HepG2 (cell line): ENCODE results near the gene NOTCH4. TPM values are rescaled to one million over a fixed set of nuclear protein-coding genes. Genes with fewer than 3 reads are reported as not detected.
A peak's percentile ranks its signal among the peaks of the same experiment; 100 is the strongest.

Source experiments
- ATAC-seq: fragments of 200-7000 bp; cut with Tn5 transposase; 3 replicates; pipeline ENCODE4 v1.9.1; 2020; ENCODE audit warnings: mild to moderate bottlenecking, moderate library complexity
- BruUV-seq: library from RNA; stranded (reverse); fragments of 400-500 nt; replicated peaks from 2 replicates; lab custom pipeline; 2021; lab: Mats Ljungman, UMichigan
- CTCF ChIA-PET: fragments of 300-600 bp; formaldehyde crosslinking; extraction: SDS; loops from one replicate; lab custom pipeline; 2021; ENCODE audit warnings: low total read pairs, inconsistent platforms, low intra/inter-chr PET ratio; lab: Yijun Ruan, JAX
- POLR2A ChIA-PET: fragments of 350-600 bp; sonication (Branson Sonifier 250); formaldehyde crosslinking; loops from one replicate; lab custom pipeline; 2020; ENCODE audit warnings: antibody characterized with exemption, inconsistent platforms; lab: Yijun Ruan, JAX
- DNase-seq: peaks from one replicate; pipeline ENCODE4 v3.0.0-alpha.2; 2015; ENCODE audit warnings: low spot score
- FAIRE-seq: peaks from 3 replicates; lab custom pipeline; 2011; peaks lifted over from hg19 to GRCh38; lab: Jason Lieb, UNC
- H2AFZ ChIP-seq: one replicate; pipeline ENCODE4 v1.6.1; 2011; ENCODE audit warnings: low read length, inconsistent platforms
- H3K27ac ChIP-seq: fragments of 300-600 bp; 3 replicates; pipeline ENCODE4 v1.8.0; 2011; ENCODE audit warnings: mixed run types, mild to moderate bottlenecking, mixed read lengths, low read length, inconsistent platforms; ENCODE audit not compliant: insufficient read depth; ENCODE audit errors: extremely low read length
- H3K27me3 ChIP-seq, 2 experiments: fragments of 200-600 bp in 1 of 2; 2 replicates in 1 of 2; 3 replicates in 1 of 2; pipeline versions ENCODE4 v1.6.0 to v1.8.0; 2011; ENCODE audit warnings: low read length in 2 of 2, mild to moderate bottlenecking in 2 of 2, moderate library complexity in 2 of 2, inconsistent platforms in 1 of 2; ENCODE audit not compliant: insufficient read depth in 2 of 2, control insufficient read depth in 1 of 2
- H3K36me3 ChIP-seq, 2 experiments: fragments of 200-600 bp in 1 of 2; replicated peaks in 1 of 2; 2 replicates in 1 of 2; 3 replicates in 1 of 2; pipeline versions ENCODE4 v1.5.1 to v1.8.0; 2011; ENCODE audit warnings: low read length in 2 of 2, inconsistent platforms in 1 of 2; ENCODE audit not compliant: insufficient read depth in 2 of 2, control insufficient read depth in 1 of 2
- H3K4me1 ChIP-seq: 2 replicates; pipeline ENCODE4 v1.5.1; 2012; ENCODE audit warnings: low read length, inconsistent platforms; ENCODE audit not compliant: insufficient read depth
- H3K4me2 ChIP-seq: 2 replicates; pipeline ENCODE4 v1.6.0; 2011; ENCODE audit warnings: low read depth, low read length, inconsistent platforms
- H3K4me3 ChIP-seq, 3 experiments: fragments of 200-600 bp in 1 of 3; sonication (generic), shearing (Covaris generic) in 1 of 3; replicated peaks in 1 of 3; 2 replicates each; pipeline ENCODE4 v1.5.1; 2011 to 2016; ENCODE audit warnings: low read length in 3 of 3, inconsistent platforms in 2 of 3, low read depth in 2 of 3, mild to moderate bottlenecking in 2 of 3, control low read depth in 1 of 3, mixed read lengths in 1 of 3; ENCODE audit not compliant: insufficient read depth in 1 of 3
- H3K79me2 ChIP-seq: one replicate; pipeline ENCODE4 v1.6.1; 2011; ENCODE audit warnings: low read length, inconsistent platforms; ENCODE audit not compliant: insufficient read depth
- H3K9ac ChIP-seq: 2 replicates; pipeline ENCODE4 v1.6.0; 2011; ENCODE audit warnings: mild to moderate bottlenecking, low read depth, low read length, inconsistent platforms; ENCODE audit not compliant: insufficient read depth
- H3K9me3 ChIP-seq: 2 replicates; pipeline ENCODE4 v1.5.1; 2012; ENCODE audit warnings: mild to moderate bottlenecking, low read length
- H4K20me1 ChIP-seq: 2 replicates; pipeline ENCODE4 v1.6.0; 2011; ENCODE audit warnings: inconsistent platforms, mild to moderate bottlenecking, low read length, moderate library complexity; ENCODE audit not compliant: insufficient read depth
- MEIS2 ChIP-seq: sonication (generic); formaldehyde crosslinking; IDR thresholded peaks from 2 replicates; pipeline ENCODE4 v1.9.0; 2021; ENCODE audit warnings: mild to moderate bottlenecking, missing genetic modification reagents
- POLR2A ChIP-seq, 2 experiments: IDR thresholded peaks; 2 replicates each; pipeline ENCODE4 v1.6.1; 2011; ENCODE audit warnings: low read depth in 2 of 2, low read length in 2 of 2, mild to moderate bottlenecking in 1 of 2, moderate library complexity in 1 of 2; ENCODE audit not compliant: insufficient read depth in 1 of 2
- POLR2G ChIP-seq: fragments of 200-400 bp; formaldehyde crosslinking; IDR thresholded peaks from 2 replicates; pipeline ENCODE4 v1.6.1; 2018; ENCODE audit warnings: mild to moderate bottlenecking, low read depth, low read length, moderate library complexity
- TAF1 ChIP-seq: sonication (generic); formaldehyde crosslinking; IDR thresholded peaks from 2 replicates; pipeline ENCODE4 v1.4.0; 2020; ENCODE audit warnings: missing genetic modification reagents
- ZNF446 ChIP-seq: sonication (generic); formaldehyde crosslinking; IDR thresholded peaks from 2 replicates; pipeline ENCODE4 v1.5.0; 2020; ENCODE audit warnings: mild to moderate bottlenecking, missing genetic modification reagents
- WGBS: methylation state at CpG from one replicate; pipeline ENCODE4 v1.1.6; 2017; ENCODE audit warnings: low lambda C conversion rate; 5-methylcytosine and 5-hydroxymethylcytosine counted together
- in situ Hi-C: cut with HindIII; loops from 2 replicates; pipeline ENCODE4 v1.10.0; 2017; ENCODE audit warnings: low pct_unique_long_range_greater_than_20kb; ENCODE audit not compliant: extremely low pct_ligation_motif_present
- intact Hi-C: fragments of 100-400 bp; cut with micrococcal nuclease; formaldehyde crosslinking; loops from one replicate; pipeline ENCODE4 v1.10.0; 2022; ENCODE audit not compliant: unreplicated experiment
- polyA plus RNA-seq, 8 experiments: library from polyadenylated mRNA; depleted of rRNA in 3 of 8; stranded (reverse) in 7 of 8; unstranded in 1 of 8; fragments of >200 nt; fragmentation: Illumina TruSeq in 4 of 8; extraction: Trizol in 4 of 8; gene quantifications; 2 replicates each; pipeline versions ENCODE4 v1.2.1 to v1.2.3, GENCODE V29; 2011 to 2016; ENCODE audit warnings: low read depth in 4 of 8, missing spikeins in 1 of 8, mixed read lengths in 1 of 8; ENCODE audit not compliant: insufficient read depth in 1 of 8
- total RNA-seq, 5 experiments: library from RNA; depleted of rRNA; stranded (reverse); fragments of >200 nt; fragmentation: Illumina TruSeq; extraction: Trizol; gene quantifications; 2 replicates each; pipeline ENCODE4 v1.2.3, GENCODE V29; 2016; ENCODE audit warnings: low read depth in 1 of 5
- TF ChIP-seq, protein P1 (sequence below): sonication (generic); formaldehyde crosslinking; IDR thresholded peaks from 2 replicates; pipeline ENCODE4 v1.5.0; 2020; ENCODE audit warnings: missing genetic modification reagents, mild to moderate bottlenecking, borderline replicate concordance
- TF ChIP-seq, protein P2 (sequence below): sonication (generic); formaldehyde crosslinking; IDR thresholded peaks from 2 replicates; pipeline ENCODE4 v1.5.0; 2020; ENCODE audit warnings: mild to moderate bottlenecking, missing genetic modification reagents, moderate library complexity

Gene NOTCH4
- total and polyA plus RNA-seq, 2 of the 13 experiments (the other 11 are each of a cell fraction or from before 2014, with no cell fraction given), result 0.51 to 0.83 TPM

- peaks cover 15% of the 10 kb centered on the region for H3K4me1 ChIP-seq
- no peaks in the 10 kb centered on the region for H4K20me1 ChIP-seq
- H3K79me2 ChIP-seq, result peaks cover 20% of the 10 kb centered on the region
- no TSS peak for BruUV-seq
- ChIA-PET CTCF (no interaction called here), POLR2A (interaction anchor here (0.6 to 2.4 kb wide), 5 partner anchors 10 to 65 kb away, joined by 3 to 18 read pairs (median 4); partner anchors contain the start of genes ATF6B and GPSM3)
- H3K27ac ChIP-seq, result no peak overlapping the region
- H3K9ac ChIP-seq, result no peak overlapping the region
- no peaks in the 10 kb centered on the region for H3K27me3 ChIP-seq
- FAIRE-seq (no peak), ATAC-seq (no peak), DNase-seq (no peak)
- H3K9me3 ChIP-seq, result no peaks in the 10 kb centered on the region
- H2AFZ ChIP-seq, result no peak overlapping the region
- intact Hi-C loops (no loop called here), in situ Hi-C loops (no loop called here)
- WGBS, result 96% methylated on average over 3 of the region's 3 CpGs
- peaks cover 27 to 50% of the 10 kb centered on the region in 2 experiments for H3K36me3 ChIP-seq
- TF ChIP-seq, protein P1, sequence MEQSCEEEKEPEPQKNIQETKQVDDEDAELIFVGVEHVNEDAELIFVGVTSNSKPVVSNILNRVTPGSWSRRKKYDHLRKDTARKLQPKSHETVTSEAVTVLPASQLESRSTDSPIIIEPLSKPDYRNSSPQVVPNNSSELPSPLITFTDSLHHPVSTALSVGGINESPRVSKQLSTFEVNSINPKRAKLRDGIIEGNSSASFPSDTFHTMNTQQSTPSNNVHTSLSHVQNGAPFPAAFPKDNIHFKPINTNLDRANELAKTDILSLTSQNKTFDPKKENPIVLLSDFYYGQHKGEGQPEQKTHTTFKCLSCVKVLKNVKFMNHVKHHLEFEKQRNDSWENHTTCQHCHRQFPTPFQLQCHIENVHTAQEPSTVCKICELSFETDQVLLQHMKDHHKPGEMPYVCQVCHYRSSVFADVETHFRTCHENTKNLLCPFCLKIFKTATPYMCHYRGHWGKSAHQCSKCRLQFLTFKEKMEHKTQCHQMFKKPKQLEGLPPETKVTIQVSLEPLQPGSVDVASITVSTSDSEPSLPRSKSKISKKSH (CRISPR knock-in tag), result no peak
- TF ChIP-seq ZNF446 (0 out of 2 replicates have a peak, but pooled peaks have one; percentile 23), POLR2A (IDR thresholded peaks at IDR 0.05; ENCODE audit: insufficient read depth in 1 of 2, low read depth in 2 of 2, low read length in 2 of 2) (0 out of 4 replicates have a peak, but pooled peaks of 1 of the 2 experiments have one; percentile 30)
- H3K4me2 ChIP-seq, result no peak overlapping the region
- no peak overlapping the region for H3K4me3 ChIP-seq
Measured at GRCh38 chr6:32183030-32183429, 40.8 kb downstream of the NOTCH4 start.

- Histone ChIP-seq H3K9me3 (no peaks in the 10 kb centered on the region), H3K36me3 (peaks cover 25 to 46% of the 10 kb centered on the region in 2 experiments), H3K9ac (no peak overlapping the region), H3K4me3 (no peak overlapping the region), H3K79me2 (peaks cover 20% of the 10 kb centered on the region), H3K4me1 (peaks cover 15% of the 10 kb centered on the region), H3K27ac (no peak overlapping the region), H2AFZ (no peak overlapping the region), H3K4me2 (no peak overlapping the region), H4K20me1 (no peaks in the 10 kb centered on the region), H3K27me3 (no peaks in the 10 kb centered on the region)
- no peak for FAIRE-seq
- ChIA-PET CTCF (no interaction called here), POLR2A (interaction anchor here (0.8 to 2.4 kb wide), 5 partner anchors 8 to 64 kb away, joined by 4 to 18 read pairs (median 4); partner anchors contain the start of genes ATF6B, GPSM3 and PBX2)
- ATAC-seq, result no peak
- BruUV-seq, result no TSS peak
- 91% methylated on average over 10 of the region's 10 CpGs for WGBS
- DNase-seq, result no peak
- in situ Hi-C loops (no loop called here), intact Hi-C loops (no loop called here)
- TF ChIP-seq, protein P2, sequence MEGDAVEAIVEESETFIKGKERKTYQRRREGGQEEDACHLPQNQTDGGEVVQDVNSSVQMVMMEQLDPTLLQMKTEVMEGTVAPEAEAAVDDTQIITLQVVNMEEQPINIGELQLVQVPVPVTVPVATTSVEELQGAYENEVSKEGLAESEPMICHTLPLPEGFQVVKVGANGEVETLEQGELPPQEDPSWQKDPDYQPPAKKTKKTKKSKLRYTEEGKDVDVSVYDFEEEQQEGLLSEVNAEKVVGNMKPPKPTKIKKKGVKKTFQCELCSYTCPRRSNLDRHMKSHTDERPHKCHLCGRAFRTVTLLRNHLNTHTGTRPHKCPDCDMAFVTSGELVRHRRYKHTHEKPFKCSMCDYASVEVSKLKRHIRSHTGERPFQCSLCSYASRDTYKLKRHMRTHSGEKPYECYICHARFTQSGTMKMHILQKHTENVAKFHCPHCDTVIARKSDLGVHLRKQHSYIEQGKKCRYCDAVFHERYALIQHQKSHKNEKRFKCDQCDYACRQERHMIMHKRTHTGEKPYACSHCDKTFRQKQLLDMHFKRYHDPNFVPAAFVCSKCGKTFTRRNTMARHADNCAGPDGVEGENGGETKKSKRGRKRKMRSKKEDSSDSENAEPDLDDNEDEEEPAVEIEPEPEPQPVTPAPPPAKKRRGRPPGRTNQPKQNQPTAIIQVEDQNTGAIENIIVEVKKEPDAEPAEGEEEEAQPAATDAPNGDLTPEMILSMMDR (CRISPR knock-in tag), result peak; percentile 13; the same call in 1 of the 2 replicates
- TF ChIP-seq MEIS2 (CRISPR knock-in tag), result no peak
- TF ChIP-seq POLR2G, result peak; percentile 29; the same call in 1 of the 2 replicates
- TF ChIP-seq TAF1 (CRISPR knock-in tag), result 0 out of 2 replicates have a peak, but pooled peaks have one; percentile 15
Measured at GRCh38 chr6:32182555-32182981, 41.3 kb downstream of the NOTCH4 start.
